ENCODE measurements around the gene NPEPPS.
"Not testable (repeated sequence)": the region's sequence is repeated elsewhere in the genome, so short reads cannot be mapped to it uniquely, and the experiment has no call there.

NPEPPS gene

GRCh38 chr17:47582416-47582815 is 51.5 kb downstream of the NPEPPS start:
- not testable (repeated sequence) for H3K4me1 ChIP-seq (ENCODE audit: control insufficient read depth, insufficient read depth, low read length); H3K27me3 ChIP-seq (ENCODE audit: control insufficient read depth, insufficient read depth, low read length); H3K36me3 ChIP-seq (ENCODE audit: control insufficient read depth, insufficient read depth, low read length); H3K27ac ChIP-seq (ENCODE audit: low read depth, low read length); H3K9ac ChIP-seq (ENCODE audit: low read length); H3K4me3 ChIP-seq (ENCODE audit: low read length)

DNA sequence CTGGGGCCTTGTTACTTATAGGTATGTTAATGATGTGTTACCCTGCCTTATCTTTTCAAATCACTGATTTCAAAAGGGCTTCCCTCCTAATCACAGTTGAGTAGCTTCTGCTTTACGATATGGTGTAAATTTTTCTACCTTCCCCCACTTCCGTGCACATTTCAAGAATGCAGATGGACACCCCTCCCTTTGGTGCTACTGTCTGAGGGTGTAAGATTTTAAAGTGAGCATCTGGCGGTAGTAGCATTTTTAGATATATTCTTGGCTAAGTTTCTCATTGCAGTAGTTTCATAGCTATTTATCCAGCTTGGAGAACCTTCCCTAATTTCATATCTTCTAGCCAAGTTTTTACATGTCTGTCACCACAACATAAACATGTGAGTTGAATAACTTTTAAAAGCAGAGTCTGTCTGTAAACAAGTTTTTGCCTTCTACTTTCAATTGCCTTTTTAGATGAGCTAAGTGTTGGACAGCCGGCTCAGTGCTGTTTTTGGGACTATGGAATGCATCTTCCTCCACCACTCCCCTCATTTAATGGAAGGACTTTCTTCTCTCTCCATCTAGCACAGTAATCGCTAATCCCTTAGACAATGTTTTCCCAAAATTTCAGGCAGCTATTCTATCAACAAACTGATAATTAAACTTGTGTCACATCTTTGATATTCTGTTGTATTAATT is 55.6 kb downstream of the NPEPPS start:
- not testable (repeated sequence) for H3K36me3 ChIP-seq (ENCODE audit: control insufficient read depth, insufficient read depth, low read length); H3K27ac ChIP-seq (ENCODE audit: low read depth, low read length); H3K9ac ChIP-seq (ENCODE audit: low read length); H3K27me3 ChIP-seq (ENCODE audit: control insufficient read depth, insufficient read depth, low read length); H3K4me1 ChIP-seq (ENCODE audit: control insufficient read depth, insufficient read depth, low read length); H3K4me3 ChIP-seq (ENCODE audit: low read length)

DNA sequence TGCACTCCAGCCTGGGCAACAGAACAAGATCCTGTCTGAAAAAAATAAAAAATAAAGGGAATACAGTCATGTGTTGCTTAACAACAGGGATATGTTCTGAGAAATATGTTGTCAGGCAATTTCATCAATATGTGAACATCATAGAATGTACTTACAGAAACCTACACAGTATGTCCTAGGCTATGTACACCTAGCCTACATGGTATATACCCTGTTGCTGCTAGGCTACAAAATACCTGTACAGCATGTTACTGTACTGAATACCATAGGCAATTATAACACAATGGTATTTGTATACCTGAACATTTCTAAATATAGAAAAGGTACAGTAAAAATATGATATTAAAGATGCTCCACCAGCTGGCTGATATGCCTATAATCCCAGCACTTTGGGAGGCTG is 62.6 kb downstream of the NPEPPS start:
- not testable (repeated sequence) for H3K27ac ChIP-seq (ENCODE audit: low read depth, low read length)

GRCh38 chr17:47603830-47604597 is 73.1 kb downstream of the NPEPPS start:
- Histone ChIP-seq H3K27ac (ENCODE audit: low read depth, low read length) (no peak overlapping the region), H3K4me3 (ENCODE audit: low read length) (no peak overlapping the region), H3K27me3 (ENCODE audit: control insufficient read depth, insufficient read depth, low read length) (no peaks in the 10 kb centered on the region), H3K9ac (ENCODE audit: low read length) (no peak overlapping the region), H3K4me1 (ENCODE audit: control insufficient read depth, insufficient read depth, low read length) (no peaks in the 10 kb centered on the region), H3K36me3 (ENCODE audit: control insufficient read depth, insufficient read depth, low read length) (peaks cover 6% of the 10 kb centered on the region)

More for the DNA sequence above, 62.6 kb downstream of the NPEPPS start:
- not testable (repeated sequence) for H3K9ac ChIP-seq (ENCODE audit: low read length); H3K27me3 ChIP-seq (ENCODE audit: control insufficient read depth, insufficient read depth, low read length); H3K4me3 ChIP-seq (ENCODE audit: low read length); H3K36me3 ChIP-seq (ENCODE audit: control insufficient read depth, insufficient read depth, low read length); H3K4me1 ChIP-seq (ENCODE audit: control insufficient read depth, insufficient read depth, low read length)

- Histone ChIP-seq H3K4me1 (ENCODE audit: control insufficient read depth, insufficient read depth, low read length) (no peaks in the 10 kb centered on the region), H3K27ac (ENCODE audit: low read depth, low read length) (no peak overlapping the region), H3K9ac (ENCODE audit: low read length) (no peak overlapping the region), H3K4me3 (ENCODE audit: low read length) (no peak overlapping the region), H3K27me3 (ENCODE audit: control insufficient read depth, insufficient read depth, low read length) (no peaks in the 10 kb centered on the region), H3K36me3 (ENCODE audit: control insufficient read depth, insufficient read depth, low read length) (peaks cover 8% of the 10 kb centered on the region)
Measured at GRCh38 chr17:47604598-47604927, 73.7 kb downstream of the NPEPPS start.

- no peak overlapping the region for H3K4me3 ChIP-seq (ENCODE audit: low read length)
- H3K9ac ChIP-seq (ENCODE audit: low read length), result no peak overlapping the region
- no peaks in the 10 kb centered on the region for H3K27me3 ChIP-seq (ENCODE audit: control insufficient read depth, insufficient read depth, low read length)
- H3K36me3 ChIP-seq (ENCODE audit: control insufficient read depth, insufficient read depth, low read length), result peaks cover 8% of the 10 kb centered on the region
- H3K4me1 ChIP-seq (ENCODE audit: control insufficient read depth, insufficient read depth, low read length), result no peaks in the 10 kb centered on the region
- H3K27ac ChIP-seq (ENCODE audit: low read depth, low read length), result no peak overlapping the region
Measured at GRCh38 chr17:47605011-47605410, 74.1 kb downstream of the NPEPPS start.

GRCh38 chr17:47607481-47607880 is 76.6 kb downstream of the NPEPPS start:
- H3K36me3 ChIP-seq (ENCODE audit: control insufficient read depth, insufficient read depth, low read length), result peaks cover 9% of the 10 kb centered on the region
- no peak overlapping the region for H3K4me3 ChIP-seq (ENCODE audit: low read length)
- H3K27me3 ChIP-seq (ENCODE audit: control insufficient read depth, insufficient read depth, low read length), result no peaks in the 10 kb centered on the region
- no peaks in the 10 kb centered on the region for H3K4me1 ChIP-seq (ENCODE audit: control insufficient read depth, insufficient read depth, low read length)
- no peak overlapping the region for H3K27ac ChIP-seq (ENCODE audit: low read depth, low read length)
- no peak overlapping the region for H3K9ac ChIP-seq (ENCODE audit: low read length)

- Histone ChIP-seq H3K4me3 (ENCODE audit: low read length) (no peak overlapping the region), H3K4me1 (ENCODE audit: control insufficient read depth, insufficient read depth, low read length) (no peaks in the 10 kb centered on the region), H3K27ac (ENCODE audit: low read depth, low read length) (no peak overlapping the region), H3K36me3 (ENCODE audit: control insufficient read depth, insufficient read depth, low read length) (peaks cover 15% of the 10 kb centered on the region), H3K27me3 (ENCODE audit: control insufficient read depth, insufficient read depth, low read length) (no peaks in the 10 kb centered on the region), H3K9ac (ENCODE audit: low read length) (no peak overlapping the region)
Measured at GRCh38 chr17:47611372-47612350, 80.8 kb downstream of the NPEPPS start.

GRCh38 chr17:47615766-47616424 is 85.0 kb downstream of the NPEPPS start:
- Histone ChIP-seq H3K4me1 (ENCODE audit: control insufficient read depth, insufficient read depth, low read length) (no peaks in the 10 kb centered on the region), H3K9ac (ENCODE audit: low read length) (no peak overlapping the region), H3K4me3 (ENCODE audit: low read length) (no peak overlapping the region), H3K27me3 (ENCODE audit: control insufficient read depth, insufficient read depth, low read length) (no peaks in the 10 kb centered on the region), H3K36me3 (ENCODE audit: control insufficient read depth, insufficient read depth, low read length) (peaks cover 26% of the 10 kb centered on the region), H3K27ac (ENCODE audit: low read depth, low read length) (no peak overlapping the region)

GRCh38 chr17:47618410-47618809 is 87.5 kb downstream of the NPEPPS start:
- H3K4me1 ChIP-seq (ENCODE audit: control insufficient read depth, insufficient read depth, low read length), result peaks cover 13% of the 10 kb centered on the region
- H3K4me3 ChIP-seq (ENCODE audit: low read length), result no peak overlapping the region
- peaks cover 24% of the 10 kb centered on the region for H3K36me3 ChIP-seq (ENCODE audit: control insufficient read depth, insufficient read depth, low read length)
- H3K27me3 ChIP-seq (ENCODE audit: control insufficient read depth, insufficient read depth, low read length), result no peaks in the 10 kb centered on the region
- H3K9ac ChIP-seq (ENCODE audit: low read length), result no peak overlapping the region
- no peak overlapping the region for H3K27ac ChIP-seq (ENCODE audit: low read depth, low read length)

GRCh38 chr17:47620503-47621245 is 89.8 kb downstream of the NPEPPS start:
- Histone ChIP-seq H3K27me3 (ENCODE audit: control insufficient read depth, insufficient read depth, low read length) (no peaks in the 10 kb centered on the region), H3K9ac (ENCODE audit: low read length) (no peak overlapping the region), H3K4me1 (ENCODE audit: control insufficient read depth, insufficient read depth, low read length) (peaks cover 13% of the 10 kb centered on the region), H3K27ac (ENCODE audit: low read depth, low read length) (no peak overlapping the region), H3K36me3 (ENCODE audit: control insufficient read depth, insufficient read depth, low read length) (peaks cover 19% of the 10 kb centered on the region), H3K4me3 (ENCODE audit: low read length) (no peak overlapping the region)
